Activated CD4-positive, alpha-beta T cell treated with anti-CD3 and anti-CD28 coated beads for 36 hours (primary cell): ENCODE measurements around the gene CD248. TPM values are rescaled to one million over a fixed set of nuclear protein-coding genes. Genes with fewer than 3 reads are reported as not detected.

Experiments used
- ATAC-seq: fragments of 200-7000 bp; cut with Tn5 transposase; one replicate; pipeline ENCODE4 v1.10.0; 2021; ENCODE audit warnings: mild to moderate bottlenecking, moderate library complexity
- CTCF ChIA-PET: fragments of 350-600 bp; sonication (Branson Sonifier 250); formaldehyde crosslinking; loops from one replicate; lab custom pipeline; 2021; ENCODE audit warnings: antibody characterized with exemption; lab: Charles Lee
- POLR2A ChIA-PET: fragments of 350-600 bp; sonication (Branson Sonifier 250); formaldehyde crosslinking; loops from one replicate; lab custom pipeline; 2021; ENCODE audit warnings: antibody characterized with exemption, inconsistent platforms; lab: Charles Lee
- DNase-seq: peaks from one replicate; pipeline ENCODE4 v3.0.0-alpha.2; 2020
- H3K27ac Mint-ChIP-seq: one replicate; pipeline ENCODE4 v1.8.0; 2021; ENCODE audit warnings: mixed read lengths
- H3K27me3 Mint-ChIP-seq: one replicate; pipeline ENCODE4 v1.8.0; 2021; ENCODE audit warnings: mixed read lengths
- H3K36me3 Mint-ChIP-seq: one replicate; pipeline ENCODE4 v1.8.0; 2021; ENCODE audit warnings: low read depth, mixed read lengths
- H3K4me1 Mint-ChIP-seq: one replicate; pipeline ENCODE4 v1.8.0; 2021; ENCODE audit warnings: mixed read lengths
- H3K4me3 Mint-ChIP-seq: one replicate; pipeline ENCODE4 v1.8.0; 2021; ENCODE audit warnings: mild to moderate bottlenecking, moderate library complexity, mixed read lengths
- H3K9me3 Mint-ChIP-seq: one replicate; pipeline ENCODE4 v1.8.0; 2021; ENCODE audit warnings: low read depth, mixed read lengths
- intact Hi-C, 2 experiments: fragments of 100-400 bp; cut with DNase I in 1 of 2; cut with micrococcal nuclease in 1 of 2; formaldehyde crosslinking; loops; one replicate each; pipeline versions ENCODE4 v1.14.2 to v1.15.1; 2022 to 2024; cut with DNase I, micrococcal nuclease
- total RNA-seq, 2 experiments: library from RNA; stranded (reverse); gene quantifications; one replicate each; pipeline ENCODE4 v1.2.3, GENCODE V29; 2021

CD248 gene
- total RNA-seq, 2 experiments from 2014 or later, result 0.23 to 0.26 TPM

DNA sequence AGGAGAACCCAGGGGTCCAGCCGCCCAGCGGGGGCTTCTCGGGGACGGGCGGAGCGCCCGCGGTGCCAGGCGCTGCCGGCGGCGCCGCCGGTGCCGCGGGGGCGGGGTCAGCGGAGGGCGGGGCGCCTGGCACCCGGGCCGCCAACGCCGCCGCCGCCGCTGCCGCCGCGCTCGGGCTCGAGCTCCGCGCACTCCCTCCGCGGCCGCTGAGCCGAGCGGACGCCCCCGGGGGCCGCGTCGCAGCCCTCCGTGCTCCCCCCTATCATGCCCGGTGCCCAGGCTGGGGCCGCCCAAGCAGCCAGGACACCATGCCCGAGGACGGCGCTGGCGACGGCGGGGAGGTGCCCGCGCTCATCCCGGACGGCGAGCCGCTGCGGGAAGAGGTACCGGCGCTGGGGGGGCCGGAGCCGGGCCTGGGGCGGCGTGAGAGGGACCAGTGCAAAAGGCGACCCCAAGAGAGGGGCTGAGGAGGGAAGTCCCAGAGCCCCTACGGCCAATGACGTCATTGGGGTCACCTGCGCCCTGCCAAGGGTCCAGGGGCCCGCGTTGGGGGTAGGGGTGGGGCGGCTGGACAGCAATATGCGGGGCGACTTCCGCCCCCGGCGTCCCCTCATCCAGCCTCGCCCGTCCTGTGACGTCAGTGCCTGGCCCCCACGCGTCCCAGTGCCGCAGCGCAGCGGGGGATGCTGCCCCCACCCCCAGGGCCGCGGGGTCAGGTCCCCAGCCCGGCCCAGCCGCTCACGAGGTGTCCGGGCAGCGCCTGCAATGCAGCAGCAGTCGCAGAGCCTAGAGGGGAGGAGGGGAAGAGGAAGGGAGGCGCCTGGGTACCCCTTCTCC is 24.9 kb downstream of the CD248 start, which contains the start of gene TMEM151A:
Gene TMEM151A, plus strand, starts transcription at position 189 of the 837 bp plus-strand sequence. Its CDS starts 120 bp downstream, at position 309.
- Mint-ChIP-seq H3K36me3 (peaks cover 6% of the 10 kb centered on the region), H3K27ac (no peak within 1 kb of the TSS), H3K4me1 (peaks cover 19% of the 10 kb centered on the region), H3K9me3 (no peaks in the 10 kb centered on the region), H3K4me3 (peak within 1 kb of the TSS; percentile 89), H3K27me3 (peaks cover 8% of the 10 kb centered on the region)
- CTCF ChIA-PET, result interaction anchor here (0.8 to 4.6 kb wide), 5 partner anchors 9 to 126 kb away, joined by 3 to 23 read pairs (median 6); no protein-coding TSS in a partner anchor
- ATAC-seq (no peak), DNase-seq (peak; percentile 58)
- POLR2A ChIA-PET, result interaction anchor here (0.6 to 1.3 kb wide), 2 partner anchors 21 to 1337 kb away, joined by 3 read pairs; no protein-coding TSS in a partner anchor
- intact Hi-C loops, result no loop called here

DNA sequence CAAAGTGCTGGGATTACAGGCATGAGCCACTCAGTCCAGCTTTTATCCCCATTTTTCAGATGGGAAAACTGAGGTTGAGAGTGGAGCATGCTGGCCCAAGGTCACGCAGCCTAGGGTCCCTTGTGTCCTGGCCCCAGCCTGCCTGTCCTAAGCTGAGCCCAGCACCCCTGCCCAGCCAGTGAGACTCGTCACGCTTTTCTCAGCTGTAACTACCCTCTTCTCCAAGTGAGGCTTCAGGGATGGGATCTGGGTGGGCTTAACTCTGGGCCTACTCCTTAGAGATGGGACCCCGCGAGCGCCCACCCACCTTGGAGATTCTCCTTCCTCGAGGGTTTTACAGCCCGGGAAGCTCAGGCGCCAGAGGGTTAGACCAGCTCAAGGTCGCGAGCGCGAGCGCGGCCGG is 25.5 kb downstream of the CD248 start:
- ATAC-seq (no peak), DNase-seq (no peak)
- peaks cover 8% of the 10 kb centered on the region for H3K36me3 Mint-ChIP-seq
- no peak overlapping the region for H3K27ac Mint-ChIP-seq
- peaks cover 22% of the 10 kb centered on the region for H3K4me1 Mint-ChIP-seq
- H3K27me3 Mint-ChIP-seq, result peaks cover 8% of the 10 kb centered on the region
- no peak overlapping the region for H3K4me3 Mint-ChIP-seq
- ChIA-PET POLR2A (interaction anchor here (0.6 to 1.3 kb wide), 2 partner anchors 21 to 1338 kb away, joined by 3 read pairs; no protein-coding TSS in a partner anchor), CTCF (interaction anchor here (0.6 to 4.6 kb wide), 6 partner anchors 9 to 344 kb away, joined by 3 to 23 read pairs (median 5); no protein-coding TSS in a partner anchor)
- intact Hi-C loops, result no loop called here
- H3K9me3 Mint-ChIP-seq, result no peaks in the 10 kb centered on the region

DNA sequence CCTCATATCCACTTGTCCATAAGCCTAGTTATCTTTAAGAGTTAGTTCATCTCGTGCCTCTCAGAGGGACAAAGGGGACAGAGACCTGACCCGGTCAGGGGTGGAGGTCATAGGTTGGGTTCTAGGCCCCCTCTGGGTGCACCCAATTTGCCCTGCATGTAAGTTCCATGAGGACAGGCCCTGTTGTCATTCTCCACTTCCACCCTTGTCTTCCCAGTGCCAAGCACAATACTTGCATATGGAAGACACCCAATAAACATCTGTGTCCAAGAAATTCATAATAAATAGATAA is 26.6 kb downstream of the CD248 start:
- H3K4me1 Mint-ChIP-seq, result peaks cover 22% of the 10 kb centered on the region
- peaks cover 8% of the 10 kb centered on the region for H3K27me3 Mint-ChIP-seq
- DNase-seq, result no peak
- H3K9me3 Mint-ChIP-seq, result no peaks in the 10 kb centered on the region
- no peak overlapping the region for H3K27ac Mint-ChIP-seq
- intact Hi-C loops, result no loop called here
- H3K4me3 Mint-ChIP-seq, result peak overlapping the region; percentile 89
- POLR2A ChIA-PET, result no interaction called here
- ATAC-seq, result no peak
- peaks cover 8% of the 10 kb centered on the region for H3K36me3 Mint-ChIP-seq
- CTCF ChIA-PET, result interaction anchor here (1.7 to 4.6 kb wide), 4 partner anchors 8 to 128 kb away, joined by 6 to 23 read pairs (median 11); no protein-coding TSS in a partner anchor

DNA sequence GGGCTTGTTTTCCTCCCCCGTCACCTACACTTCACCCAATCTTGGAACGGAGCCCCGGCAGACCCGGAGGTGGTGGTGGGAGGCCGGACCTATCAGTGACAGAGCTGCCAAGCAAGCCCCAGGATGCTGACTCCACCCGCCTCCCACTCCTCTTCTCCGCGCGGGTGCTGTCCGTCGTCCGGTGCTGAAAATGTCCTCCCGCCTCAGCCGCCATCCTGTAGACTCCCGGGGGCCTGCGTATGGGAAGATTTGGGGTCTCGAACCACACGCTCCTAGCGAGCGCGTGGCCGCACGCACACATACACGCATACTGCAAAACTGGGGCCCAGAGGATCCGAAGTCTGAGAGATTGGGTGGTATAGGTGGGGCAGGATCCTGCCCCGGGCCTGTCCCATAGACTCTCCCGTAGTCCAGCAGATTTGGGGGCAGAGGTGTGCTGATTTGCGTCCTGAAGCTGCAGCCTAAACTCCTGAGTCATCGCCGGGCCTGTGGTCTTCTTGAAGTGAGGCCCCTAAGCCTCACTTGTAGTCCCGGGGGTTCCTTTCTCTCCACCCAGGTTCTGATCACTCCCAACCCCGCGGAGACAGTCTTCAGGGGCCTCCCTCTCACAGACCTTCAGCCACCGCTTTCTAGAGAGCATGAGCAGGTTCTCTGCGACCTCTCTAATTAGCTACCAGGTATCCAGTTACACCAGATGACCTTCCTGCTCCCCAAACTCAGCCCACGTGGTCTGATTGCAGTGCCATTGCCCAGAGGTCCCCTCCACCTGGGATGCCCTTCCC is 27.1 kb downstream of the CD248 start:
- Mint-ChIP-seq H3K9me3 (no peaks in the 10 kb centered on the region), H3K27me3 (peaks cover 8% of the 10 kb centered on the region), H3K36me3 (peaks cover 8% of the 10 kb centered on the region), H3K27ac (peak overlapping the region; percentile 71), H3K4me3 (peak overlapping the region; percentile 89), H3K4me1 (peaks cover 22% of the 10 kb centered on the region)
- ATAC-seq (peak; percentile 76), DNase-seq (peak; percentile 92)
- POLR2A ChIA-PET, result interaction anchor here (0.6 to 1.4 kb wide), 8 partner anchors 9 to 231 kb away, joined by 3 to 5 read pairs (median 4); partner anchors contain the start of genes PELI3 and RAB1B
- CTCF ChIA-PET, result interaction anchor here (0.6 to 4.6 kb wide), 13 partner anchors 7 to 813 kb away, joined by 3 to 23 read pairs (median 4); no protein-coding TSS in a partner anchor
- intact Hi-C loops, result loop anchor here (1.0 to 5.0 kb wide), 16 partner anchors 21 to 715 kb away; partner anchors contain the start of genes NPAS4 (in 2 of the 2), RAB1B (in 2 of the 2), ACTN3 (in 1 of the 2) and BANF1 (in 1 of the 2)

DNA sequence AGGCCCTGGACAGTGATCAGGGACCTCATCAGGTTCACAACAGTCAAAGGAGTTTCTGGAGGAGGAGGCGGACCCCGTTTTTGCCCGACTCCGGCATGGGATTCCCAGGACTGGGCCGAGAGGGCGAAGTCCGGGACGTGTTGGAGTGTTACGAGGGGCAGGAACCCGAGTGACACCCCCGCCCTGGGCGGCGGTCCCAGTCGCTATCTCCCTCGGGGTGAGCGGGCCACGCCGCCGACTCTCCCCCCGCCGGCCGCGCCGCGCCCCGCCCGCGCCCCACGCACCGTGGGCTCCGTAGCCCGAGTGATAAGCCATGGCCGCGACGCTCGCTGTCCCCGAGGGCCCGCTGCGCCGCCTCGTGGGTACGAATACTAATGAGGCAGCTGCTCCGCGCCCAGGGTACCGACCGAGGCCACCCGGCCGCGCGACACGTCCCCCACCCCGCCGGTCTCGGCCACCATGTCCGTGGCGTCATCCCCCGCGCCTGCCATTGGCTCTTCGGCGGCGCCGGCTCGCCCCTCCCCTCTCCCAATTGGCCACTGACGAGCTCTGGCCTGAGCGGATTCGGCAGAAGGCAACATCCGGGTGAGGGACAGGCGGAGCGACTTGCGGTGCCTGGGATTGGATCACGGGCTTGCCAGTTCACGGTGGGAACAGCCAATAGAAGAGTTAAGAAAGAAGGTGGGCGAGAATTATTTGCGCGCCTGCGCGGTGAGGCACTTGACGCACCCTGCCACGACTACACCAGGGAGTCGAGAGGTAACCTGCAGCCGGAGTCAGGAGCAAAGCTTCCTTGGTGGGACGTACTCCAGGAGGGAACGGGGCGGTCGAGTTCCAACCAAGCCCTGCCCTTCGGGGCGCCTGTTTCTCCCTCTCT is 27.9 kb downstream of the CD248 start, which contains the start of gene YIF1A:
Gene YIF1A, minus strand, starts transcription at position 473 of the 877 bp plus-strand sequence. Its CDS starts 158 bp downstream, at position 315.
- H3K9me3 Mint-ChIP-seq, result no peaks in the 10 kb centered on the region
- peaks cover 8% of the 10 kb centered on the region for H3K36me3 Mint-ChIP-seq
- H3K4me3 Mint-ChIP-seq, result peak within 1 kb of the TSS; percentile 89
- ChIA-PET POLR2A (interaction anchor here (0.6 to 1.4 kb wide), 12 partner anchors 9 to 1425 kb away, joined by 3 to 8 read pairs (median 4); partner anchors contain the start of genes CD248, PELI3, RAB1B and SF3B2), CTCF (interaction anchor here (0.6 to 4.6 kb wide), 14 partner anchors 9 to 814 kb away, joined by 3 to 23 read pairs (median 3); no protein-coding TSS in a partner anchor)
- intact Hi-C loops, result loop anchor here (1.0 to 5.0 kb wide), 16 partner anchors 21 to 714 kb away; partner anchors contain the start of genes NPAS4 (in 2 of the 2), RAB1B (in 2 of the 2), ACTN3 (in 1 of the 2) and BANF1 (in 1 of the 2)
- peak within 1 kb of the TSS; percentile 85 for H3K27ac Mint-ChIP-seq
- peak; percentile 97 for ATAC-seq
- H3K4me1 Mint-ChIP-seq, result peaks cover 22% of the 10 kb centered on the region
- peak; percentile 99 for DNase-seq
- peaks cover 8% of the 10 kb centered on the region for H3K27me3 Mint-ChIP-seq

DNA sequence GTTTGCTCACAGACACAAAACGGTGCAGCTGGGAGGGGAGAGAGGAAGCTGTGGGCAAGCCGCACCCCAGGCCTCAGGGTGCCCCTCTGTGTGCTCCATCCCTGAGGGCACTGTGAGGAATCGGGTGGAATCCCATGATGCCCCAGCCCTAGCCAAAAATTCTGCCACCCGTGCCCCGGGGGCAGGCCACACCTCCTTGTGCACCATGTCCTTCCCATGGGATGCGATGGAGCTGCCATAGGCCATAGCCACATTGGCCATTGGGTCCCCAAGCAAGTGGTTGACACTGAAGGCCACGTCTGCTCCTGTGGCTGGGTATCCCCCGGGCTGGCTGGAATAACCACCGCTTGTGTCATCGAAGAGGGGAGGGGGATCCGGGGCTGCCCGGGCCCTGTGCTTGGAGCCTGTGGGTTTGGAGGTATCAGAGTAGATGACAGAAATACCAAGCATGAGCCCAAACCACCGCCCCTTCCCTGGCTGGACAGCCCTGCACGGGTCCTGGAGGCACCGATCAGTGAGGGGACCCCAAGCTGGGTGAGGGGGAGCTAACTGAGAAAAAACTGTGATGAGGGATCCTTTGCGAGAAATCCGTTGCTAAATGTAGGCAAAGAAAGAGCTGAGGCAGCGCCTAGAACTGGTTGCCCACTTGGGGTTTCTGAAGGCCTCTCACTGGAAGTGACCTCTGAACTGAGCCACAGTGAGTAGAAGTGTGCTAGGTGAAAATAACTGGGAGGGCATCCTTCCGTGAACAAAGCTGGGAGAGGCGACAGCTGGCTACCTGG is 28.8 kb downstream of the CD248 start:
- peaks cover 8% of the 10 kb centered on the region for H3K36me3 Mint-ChIP-seq
- peaks cover 8% of the 10 kb centered on the region for H3K27me3 Mint-ChIP-seq
- ChIA-PET POLR2A (interaction anchor here (0.6 to 0.9 kb wide), 3 partner anchors 29 to 236 kb away, joined by 3 to 8 read pairs (median 8); partner anchors contain the start of genes CD248 and SF3B2), CTCF (interaction anchor here (0.7 to 4.6 kb wide), 9 partner anchors 8 to 518 kb away, joined by 3 to 23 read pairs (median 3); no protein-coding TSS in a partner anchor)
- intact Hi-C loops, result loop anchor here (2.0 to 5.0 kb wide), 3 partner anchors 65 to 713 kb away; partner anchors contain the start of gene PC (in 1 of the 2)
- no peaks in the 10 kb centered on the region for H3K9me3 Mint-ChIP-seq
- DNase-seq (peak; percentile 21), ATAC-seq (no peak)
- peak overlapping the region; percentile 89 for H3K4me3 Mint-ChIP-seq
- H3K27ac Mint-ChIP-seq, result peak overlapping the region; percentile 85
- H3K4me1 Mint-ChIP-seq, result peaks cover 25% of the 10 kb centered on the region

DNA sequence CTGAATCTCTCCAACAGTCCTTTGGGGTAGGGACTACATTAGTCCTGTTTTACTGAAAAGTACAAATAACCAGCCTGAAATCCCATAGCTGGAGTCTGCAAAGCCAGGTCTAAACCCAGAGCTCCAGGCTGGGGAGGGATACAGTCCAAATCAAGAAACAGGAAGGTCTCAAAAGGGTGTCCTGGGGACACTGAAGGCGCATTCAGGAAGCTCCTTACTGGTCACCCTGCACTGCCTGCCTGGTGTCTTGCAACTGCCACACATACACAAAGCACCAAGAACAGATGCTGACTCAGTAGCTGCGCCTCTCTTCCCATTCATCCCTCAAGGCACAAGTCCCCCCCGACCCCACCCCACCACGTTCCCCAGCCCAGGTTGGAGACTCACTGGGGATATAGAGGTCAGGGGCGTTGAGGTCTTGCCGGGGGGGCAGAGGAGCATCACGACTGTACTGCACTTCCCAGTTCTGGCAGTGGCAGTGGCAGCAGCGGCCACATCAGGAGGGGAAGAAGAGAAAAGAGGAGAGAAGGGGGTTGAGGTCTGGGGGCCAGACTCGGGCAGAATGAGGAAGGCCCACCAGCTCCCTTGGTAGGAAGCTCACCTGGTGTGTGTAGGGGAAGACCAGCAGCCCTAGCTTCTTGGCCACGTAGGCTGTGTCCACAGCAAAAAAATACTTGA is 29.5 kb downstream of the CD248 start:
- no peaks in the 10 kb centered on the region for H3K9me3 Mint-ChIP-seq
- ChIA-PET POLR2A (no interaction called here), CTCF (interaction anchor here (0.7 to 4.6 kb wide), 4 partner anchors 25 to 64 kb away, joined by 3 to 23 read pairs (median 6); no protein-coding TSS in a partner anchor)
- peaks cover 2% of the 10 kb centered on the region for H3K27me3 Mint-ChIP-seq
- H3K36me3 Mint-ChIP-seq, result peaks cover 8% of the 10 kb centered on the region
- intact Hi-C loops, result loop anchor here in 1 of 2 experiments (5.0 kb wide), 1 partner anchor 670 kb away; the partner anchor contains the start of gene PC
- peaks cover 31% of the 10 kb centered on the region for H3K4me1 Mint-ChIP-seq
- no peak for DNase-seq
- H3K27ac Mint-ChIP-seq, result no peak overlapping the region
- H3K4me3 Mint-ChIP-seq, result peak overlapping the region; percentile 89
- ATAC-seq, result no peak

DNA sequence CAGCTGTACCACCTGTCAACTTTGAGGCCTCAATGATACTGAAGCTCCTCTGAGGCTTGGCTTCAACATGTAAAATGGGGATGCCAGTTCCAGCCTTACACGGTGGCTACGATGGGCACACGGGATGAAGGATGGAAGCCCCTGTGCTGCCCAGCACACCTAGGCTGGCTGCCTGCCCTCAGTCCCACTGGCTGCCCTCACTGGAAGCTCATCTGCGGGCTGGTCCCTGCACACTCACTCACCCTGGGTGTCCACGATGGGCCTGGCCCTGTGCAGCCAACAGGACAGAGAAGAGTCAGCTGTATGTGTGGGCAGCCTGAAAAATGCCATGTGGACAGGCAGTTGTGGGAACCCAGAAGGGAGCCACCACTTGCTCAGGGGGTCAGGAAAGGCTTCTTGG is 30.1 kb downstream of the CD248 start:
- Mint-ChIP-seq H3K4me1 (peaks cover 36% of the 10 kb centered on the region), H3K4me3 (peak overlapping the region; percentile 89), H3K36me3 (peaks cover 8% of the 10 kb centered on the region), H3K27me3 (peaks cover 2% of the 10 kb centered on the region), H3K9me3 (no peaks in the 10 kb centered on the region), H3K27ac (no peak overlapping the region)
- DNase-seq, result no peak
- ChIA-PET POLR2A (interaction anchor here (0.7 kb wide), 1 partner anchor 556 kb away, joined by 10 read pairs; no protein-coding TSS in a partner anchor), CTCF (interaction anchor here (0.6 to 1.2 kb wide), 3 partner anchors 26 to 225 kb away, joined by 3 to 4 read pairs (median 3); no protein-coding TSS in a partner anchor)
- ATAC-seq, result no peak
- intact Hi-C loops, result loop anchor here in 1 of 2 experiments (5.0 kb wide), 1 partner anchor 671 kb away; the partner anchor contains the start of gene PC
